ENCODE data around the gene RAB43.

Gene RAB43

GRCh38 chr3:129056451-129057173 lies 65.0 kb downstream of the RAB43 start:
- peak; percentile 2 for TF ChIP-seq CTCF (IDR thresholded peaks at IDR 0.05; ENCODE audit: low read depth, low read length, missing control alignments)
- H3K27me3 ChIP-seq (replicated peaks), result no peaks in the 10 kb centered on the region
- in situ Hi-C loops (cut with HindIII; ENCODE audit: low pct_ligation_motif_present, low sequenced_read_pairs), result no loop called here
- no peaks in the 10 kb centered on the region for H3K36me3 ChIP-seq (replicated peaks)
- no peak overlapping the region for H3K27ac ChIP-seq
- H3K4me3 ChIP-seq (ENCODE audit: low read depth, low read length), result no peak overlapping the region
- no peak for DNase-seq

DNA sequence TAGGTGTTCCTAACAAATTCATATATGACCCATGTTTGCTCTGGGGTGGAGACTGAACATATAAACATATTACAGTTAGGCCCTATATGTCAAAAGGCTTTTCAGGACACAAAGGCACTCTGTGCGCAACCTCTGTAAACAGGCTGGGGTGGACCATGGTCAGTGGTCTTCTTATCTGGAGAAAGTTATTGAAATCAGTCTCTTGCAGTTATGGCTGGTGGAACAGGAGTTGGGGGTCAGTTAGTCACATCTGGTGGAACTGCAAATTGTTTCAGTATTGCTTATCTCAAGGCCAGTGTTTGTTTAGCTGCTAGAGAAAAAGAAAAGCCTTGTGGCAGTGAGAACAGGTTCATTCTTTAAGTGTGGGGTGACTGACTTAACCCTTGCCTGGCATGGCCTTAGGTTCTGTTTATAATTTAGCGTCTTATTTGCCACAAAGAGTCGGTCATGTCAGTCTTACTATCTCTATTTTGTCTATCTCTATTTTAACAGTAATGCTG lies 66.9 kb downstream of the RAB43 start:
- no peak for TF ChIP-seq CTCF (IDR thresholded peaks at IDR 0.05; ENCODE audit: low read depth, low read length, missing control alignments)
- Histone ChIP-seq H3K27ac (no peak overlapping the region), H3K4me3 (ENCODE audit: low read depth, low read length) (no peak overlapping the region), H3K27me3 (replicated peaks) (no peaks in the 10 kb centered on the region), H3K36me3 (replicated peaks) (no peaks in the 10 kb centered on the region)
- peak; percentile 20 for DNase-seq
- in situ Hi-C loops (cut with HindIII; ENCODE audit: low pct_ligation_motif_present, low sequenced_read_pairs), result no loop called here

DNA sequence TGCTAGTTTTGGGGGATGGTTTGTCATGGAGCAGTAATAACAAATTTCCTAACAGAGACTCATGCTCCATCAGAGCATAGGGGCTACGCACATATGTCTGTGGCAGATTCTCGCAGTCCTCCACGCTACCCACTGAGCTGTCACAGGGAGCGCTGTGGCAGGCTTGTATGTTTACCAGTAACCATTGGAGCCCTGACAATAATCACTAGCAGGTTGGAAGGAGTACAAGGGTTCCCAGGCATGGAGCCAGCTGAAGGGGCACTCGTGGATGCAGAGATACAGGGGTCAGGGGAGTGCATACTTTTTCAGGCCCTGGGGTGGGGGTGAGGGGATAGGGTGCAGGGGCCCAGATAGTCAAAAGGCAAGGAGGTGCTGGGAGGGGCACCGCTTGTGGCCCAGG lies 68.9 kb downstream of the RAB43 start:
- TF ChIP-seq CTCF (IDR thresholded peaks at IDR 0.05; ENCODE audit: low read depth, low read length, missing control alignments), result no peak
- in situ Hi-C loops (cut with HindIII; ENCODE audit: low pct_ligation_motif_present, low sequenced_read_pairs), result no loop called here
- DNase-seq, result no peak
- no peak overlapping the region for H3K4me3 ChIP-seq (ENCODE audit: low read depth, low read length)
- H3K27ac ChIP-seq, result no peak overlapping the region
- no peaks in the 10 kb centered on the region for H3K27me3 ChIP-seq (replicated peaks)
- no peaks in the 10 kb centered on the region for H3K36me3 ChIP-seq (replicated peaks)

- Histone ChIP-seq H3K27me3 (replicated peaks) (no peaks in the 10 kb centered on the region), H3K4me3 (ENCODE audit: low read depth, low read length) (no peak overlapping the region), H3K27ac (no peak overlapping the region), H3K36me3 (replicated peaks) (no peaks in the 10 kb centered on the region)
- in situ Hi-C loops (cut with HindIII; ENCODE audit: low pct_ligation_motif_present, low sequenced_read_pairs), result no loop called here
- no peak for TF ChIP-seq CTCF (IDR thresholded peaks at IDR 0.05; ENCODE audit: low read depth, low read length, missing control alignments)
- no peak for DNase-seq
Measured at GRCh38 chr3:129051871-129052340, 69.7 kb downstream of the RAB43 start.

DNA sequence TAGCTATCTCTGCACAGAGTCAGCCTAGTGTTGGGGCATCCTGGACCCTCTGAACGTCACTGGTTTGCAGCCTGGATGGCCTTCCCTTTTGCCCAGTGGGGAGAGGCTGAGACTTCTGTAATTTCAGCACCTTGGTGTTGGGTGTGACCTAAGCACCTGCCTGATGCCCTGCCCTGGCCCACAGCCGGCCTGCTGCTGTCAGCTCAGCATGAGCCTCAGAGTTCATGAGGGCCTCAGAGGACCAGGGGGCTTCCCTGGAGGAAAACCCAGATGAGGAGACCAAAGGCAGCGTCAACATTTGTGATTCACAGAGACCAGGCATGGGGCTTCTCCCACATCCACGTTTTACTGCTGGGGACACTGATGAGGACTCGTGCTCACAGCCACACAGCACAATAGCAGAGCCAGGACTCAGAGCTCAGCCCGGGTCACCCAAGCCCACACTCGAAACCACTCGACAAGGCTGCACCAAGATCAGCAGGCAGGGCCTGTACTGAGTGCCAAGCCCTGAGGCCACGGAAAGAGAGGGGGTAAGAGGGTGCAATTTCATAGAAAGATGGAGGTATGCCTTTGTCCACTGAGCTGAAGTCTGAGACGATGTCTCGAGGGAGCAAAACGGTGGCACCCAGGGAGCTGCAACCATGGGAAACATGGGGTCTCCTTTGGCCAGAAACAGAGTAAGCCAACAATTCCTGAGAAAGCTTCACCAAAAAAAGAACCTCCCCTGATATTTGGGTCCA lies 70.9 kb downstream of the RAB43 start:
- in situ Hi-C loops (cut with HindIII; ENCODE audit: low pct_ligation_motif_present, low sequenced_read_pairs), result no loop called here
- Histone ChIP-seq H3K27ac (no peak overlapping the region), H3K36me3 (replicated peaks) (no peaks in the 10 kb centered on the region), H3K4me3 (ENCODE audit: low read depth, low read length) (no peak overlapping the region), H3K27me3 (replicated peaks) (peaks cover 8% of the 10 kb centered on the region)
- TF ChIP-seq CTCF (IDR thresholded peaks at IDR 0.05; ENCODE audit: low read depth, low read length, missing control alignments), result no peak
- no peak for DNase-seq

Data from brain microvascular endothelial cell (primary cell).